ENCODE data around the gene ASPSCR1.

- TF ChIP-seq, protein P1, sequence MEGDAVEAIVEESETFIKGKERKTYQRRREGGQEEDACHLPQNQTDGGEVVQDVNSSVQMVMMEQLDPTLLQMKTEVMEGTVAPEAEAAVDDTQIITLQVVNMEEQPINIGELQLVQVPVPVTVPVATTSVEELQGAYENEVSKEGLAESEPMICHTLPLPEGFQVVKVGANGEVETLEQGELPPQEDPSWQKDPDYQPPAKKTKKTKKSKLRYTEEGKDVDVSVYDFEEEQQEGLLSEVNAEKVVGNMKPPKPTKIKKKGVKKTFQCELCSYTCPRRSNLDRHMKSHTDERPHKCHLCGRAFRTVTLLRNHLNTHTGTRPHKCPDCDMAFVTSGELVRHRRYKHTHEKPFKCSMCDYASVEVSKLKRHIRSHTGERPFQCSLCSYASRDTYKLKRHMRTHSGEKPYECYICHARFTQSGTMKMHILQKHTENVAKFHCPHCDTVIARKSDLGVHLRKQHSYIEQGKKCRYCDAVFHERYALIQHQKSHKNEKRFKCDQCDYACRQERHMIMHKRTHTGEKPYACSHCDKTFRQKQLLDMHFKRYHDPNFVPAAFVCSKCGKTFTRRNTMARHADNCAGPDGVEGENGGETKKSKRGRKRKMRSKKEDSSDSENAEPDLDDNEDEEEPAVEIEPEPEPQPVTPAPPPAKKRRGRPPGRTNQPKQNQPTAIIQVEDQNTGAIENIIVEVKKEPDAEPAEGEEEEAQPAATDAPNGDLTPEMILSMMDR (conservative IDR thresholded peaks at IDR 0.05; ENCODE audit: low read length), result no peak
- TF ChIP-seq EZH2phosphoT487 (IDR thresholded peaks at IDR 0.05; ENCODE audit: borderline replicate concordance, low read depth, low read length), result no peak
Observed at GRCh38 chr17:81961521-81962498, 15.6 kb upstream of the ASPSCR1 start.
